Urinary bladder (tissue), 4 donors: ENCODE results near the gene NPFFR1. TPM values are rescaled to one million over a fixed set of nuclear protein-coding genes. Genes with fewer than 3 reads are reported as not detected.

ENCODE experiments used
- DNase-seq: peaks from one replicate; pipeline ENCODE4 v3.0.0-alpha.2; 2015; ENCODE audit errors: extremely low spot score
- H3K27ac ChIP-seq: one replicate; pipeline ENCODE4 v1.5.1; 2013; ENCODE audit warnings: low read depth, mild to moderate bottlenecking, moderate library complexity
- H3K36me3 ChIP-seq: one replicate; pipeline ENCODE4 v1.6.1; 2013; ENCODE audit warnings: mild to moderate bottlenecking, moderate library complexity; ENCODE audit not compliant: insufficient read depth
- H3K4me1 ChIP-seq: one replicate; pipeline ENCODE4 v1.6.1; 2013; ENCODE audit warnings: mild to moderate bottlenecking, moderate library complexity; ENCODE audit not compliant: insufficient read depth
- H3K4me3 ChIP-seq: one replicate; pipeline ENCODE4 v1.5.1; 2013; ENCODE audit warnings: low read depth, low read length
- WGBS: extraction: QIAGEN DNeasy Blood & Tissue Kit; methylation state at CpG from one replicate; pipeline ENCODE4 v1.1.7; 2013; 5-methylcytosine and 5-hydroxymethylcytosine counted together
- polyA plus RNA-seq: library from polyadenylated mRNA; stranded (reverse); fragments of 200-250 nt; gene quantifications from one replicate; pipeline ENCODE4 v1.2.3, GENCODE V29; 2013
- total RNA-seq: library from RNA; depleted of rRNA; stranded (reverse); fragments of >200 nt; gene quantifications from one replicate; pipeline ENCODE4 v1.2.3, GENCODE V29; 2014
- donor health status: healthy with polysubstance abuse.
- donor health status: healthy.

NPFFR1 gene
- total and polyA plus RNA-seq, 2 donors: 0.01 to 0.05 TPM

GRCh38 chr10:70321897-70322890, 38.4 kb upstream of the NPFFR1 start:
- Histone ChIP-seq H3K27ac (no peak overlapping the region), H3K4me3 (no peak overlapping the region), H3K4me1 (no peaks in the 10 kb centered on the region), H3K36me3 (no peaks in the 10 kb centered on the region)
- DNase-seq: no peak
- WGBS: 85% methylated on average over 19 of the region's 19 CpGs

GRCh38 chr10:70321233-70321632, 37.4 kb upstream of the NPFFR1 start:
- DNase-seq: no peak
- Histone ChIP-seq H3K36me3 (no peaks in the 10 kb centered on the region), H3K4me3 (no peak overlapping the region), H3K27ac (no peak overlapping the region), H3K4me1 (no peaks in the 10 kb centered on the region)
- 75% methylated on average over 5 of the region's 5 CpGs for WGBS

GRCh38 chr10:70320751-70321150, 36.9 kb upstream of the NPFFR1 start:
- H3K36me3 ChIP-seq: no peaks in the 10 kb centered on the region
- 56% methylated on average over 5 of the region's 5 CpGs for WGBS
- H3K4me3 ChIP-seq: no peak overlapping the region
- no peaks in the 10 kb centered on the region for H3K4me1 ChIP-seq
- H3K27ac ChIP-seq: no peak overlapping the region
- no peak for DNase-seq

DNA sequence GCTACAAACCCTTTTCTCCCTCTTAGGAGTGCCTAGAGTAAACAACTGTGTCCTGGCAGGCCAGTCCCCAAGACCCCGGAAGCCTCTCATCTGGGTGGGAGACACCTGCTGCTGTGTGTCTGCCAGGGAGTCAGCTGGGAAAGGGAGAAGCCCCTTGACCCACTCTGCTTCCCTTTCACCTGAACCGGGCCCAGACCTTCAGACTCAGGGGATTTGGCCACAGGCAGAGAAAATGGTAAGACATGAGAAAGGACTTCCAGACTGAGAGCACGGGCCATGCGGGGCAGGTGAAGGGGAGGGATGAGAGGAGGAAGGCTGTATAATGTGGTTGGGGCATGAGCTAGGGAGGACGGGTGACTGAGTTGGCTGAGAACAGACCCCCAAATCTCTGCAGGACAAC, 36.0 kb upstream of the NPFFR1 start:
- Histone ChIP-seq H3K27ac (no peak overlapping the region), H3K4me3 (no peak overlapping the region), H3K4me1 (no peaks in the 10 kb centered on the region), H3K36me3 (no peaks in the 10 kb centered on the region)
- DNase-seq: no peak
- 85% methylated on average over 5 of the region's 5 CpGs for WGBS

- no peaks in the 10 kb centered on the region for H3K36me3 ChIP-seq
- 88% methylated on average over 6 of the region's 6 CpGs for WGBS
- H3K4me3 ChIP-seq: no peak overlapping the region
- DNase-seq: no peak
- H3K4me1 ChIP-seq: no peaks in the 10 kb centered on the region
- no peak overlapping the region for H3K27ac ChIP-seq
Measured at GRCh38 chr10:70319183-70319582, 35.4 kb upstream of the NPFFR1 start.

- no peaks in the 10 kb centered on the region for H3K4me1 ChIP-seq
- no peaks in the 10 kb centered on the region for H3K36me3 ChIP-seq
- WGBS: 95% methylated on average over 5 of the region's 5 CpGs
- no peak overlapping the region for H3K27ac ChIP-seq
- no peak overlapping the region for H3K4me3 ChIP-seq
- DNase-seq: no peak
Measured at GRCh38 chr10:70317943-70318318, 34.1 kb upstream of the NPFFR1 start.

GRCh38 chr10:70317272-70317942, 33.6 kb upstream of the NPFFR1 start:
- 91% methylated on average over 5 of the region's 5 CpGs for WGBS
- no peak for DNase-seq
- no peak overlapping the region for H3K4me3 ChIP-seq
- no peak overlapping the region for H3K27ac ChIP-seq
- H3K4me1 ChIP-seq: no peaks in the 10 kb centered on the region
- no peaks in the 10 kb centered on the region for H3K36me3 ChIP-seq

DNA sequence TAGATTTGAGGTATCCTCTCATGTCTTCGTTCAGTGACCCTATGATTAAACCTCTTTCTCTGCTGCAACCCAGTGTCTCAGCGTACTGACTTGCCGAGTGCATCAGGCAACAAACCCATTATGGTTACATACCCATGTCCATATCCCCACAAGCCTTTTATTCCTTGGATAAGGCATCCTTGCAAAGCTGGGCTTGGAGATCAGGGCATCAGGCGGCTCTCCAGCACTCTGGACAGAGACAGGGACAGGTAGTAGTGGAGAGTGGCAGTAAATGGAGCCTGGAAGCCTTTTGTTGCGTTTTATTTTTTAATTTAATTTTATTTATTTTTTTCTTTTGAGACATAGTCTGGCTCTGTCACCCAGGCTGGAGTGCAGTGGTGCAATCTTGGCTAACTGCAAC, 32.0 kb upstream of the NPFFR1 start:
- H3K4me1 ChIP-seq: no peaks in the 10 kb centered on the region
- H3K4me3 ChIP-seq: no peak overlapping the region
- no peak for DNase-seq
- WGBS: 95% methylated on average over 5 of the region's 5 CpGs
- no peak overlapping the region for H3K27ac ChIP-seq
- no peaks in the 10 kb centered on the region for H3K36me3 ChIP-seq

DNA sequence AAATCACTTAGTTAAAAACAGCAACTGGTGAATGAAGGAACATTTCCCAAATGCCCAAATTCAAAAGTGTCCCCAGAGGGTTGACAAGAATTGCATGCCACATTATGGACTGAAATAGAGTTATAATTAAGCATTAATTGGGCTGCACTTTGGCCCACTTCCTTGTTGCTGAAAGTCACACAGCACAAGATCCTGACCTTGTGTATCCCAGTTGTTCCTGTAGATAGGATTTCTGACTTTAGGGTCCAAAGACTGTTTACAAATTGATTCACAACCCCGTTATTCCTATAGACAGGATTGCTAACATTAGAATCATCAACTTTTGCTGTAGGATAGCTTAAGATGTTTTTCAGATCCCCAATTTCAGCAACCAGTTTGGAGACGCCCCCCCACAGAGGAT, 31.5 kb upstream of the NPFFR1 start:
- Histone ChIP-seq H3K4me3 (no peak overlapping the region), H3K4me1 (no peaks in the 10 kb centered on the region), H3K27ac (no peak overlapping the region), H3K36me3 (no peaks in the 10 kb centered on the region)
- no peak for DNase-seq
- 75% methylated on average over 2 of the region's 2 CpGs for WGBS

DNA sequence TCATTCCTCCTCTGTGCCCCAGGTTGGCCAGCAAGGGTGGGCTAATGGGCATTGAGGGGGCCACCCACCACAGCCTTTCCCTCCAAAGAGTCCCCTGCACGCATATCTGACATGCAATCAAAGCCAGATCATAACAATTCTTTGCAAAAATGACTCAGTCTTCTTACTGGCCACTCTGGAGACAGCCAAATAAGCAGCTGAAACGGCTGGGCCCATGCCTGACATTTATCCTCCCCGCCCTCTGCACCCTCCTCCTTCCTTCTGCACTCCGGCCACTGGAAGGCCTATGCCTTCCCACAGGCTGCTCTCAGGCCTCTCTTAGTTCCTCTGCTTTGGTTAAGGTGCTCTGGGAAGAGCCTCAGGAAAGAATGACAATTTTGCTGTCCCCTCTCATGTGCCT, 29.2 kb upstream of the NPFFR1 start:
- DNase-seq: no peak
- no peaks in the 10 kb centered on the region for H3K36me3 ChIP-seq
- WGBS: 47% methylated on average over 4 of the region's 4 CpGs
- H3K4me1 ChIP-seq: no peaks in the 10 kb centered on the region
- H3K4me3 ChIP-seq: no peak overlapping the region
- H3K27ac ChIP-seq: no peak overlapping the region

- 82% methylated on average over 5 of the region's 5 CpGs for WGBS
- Histone ChIP-seq H3K36me3 (no peaks in the 10 kb centered on the region), H3K4me1 (no peaks in the 10 kb centered on the region), H3K4me3 (no peak overlapping the region), H3K27ac (no peak overlapping the region)
- DNase-seq: no peak
Measured at GRCh38 chr10:70312249-70312648, 28.4 kb upstream of the NPFFR1 start.

DNA sequence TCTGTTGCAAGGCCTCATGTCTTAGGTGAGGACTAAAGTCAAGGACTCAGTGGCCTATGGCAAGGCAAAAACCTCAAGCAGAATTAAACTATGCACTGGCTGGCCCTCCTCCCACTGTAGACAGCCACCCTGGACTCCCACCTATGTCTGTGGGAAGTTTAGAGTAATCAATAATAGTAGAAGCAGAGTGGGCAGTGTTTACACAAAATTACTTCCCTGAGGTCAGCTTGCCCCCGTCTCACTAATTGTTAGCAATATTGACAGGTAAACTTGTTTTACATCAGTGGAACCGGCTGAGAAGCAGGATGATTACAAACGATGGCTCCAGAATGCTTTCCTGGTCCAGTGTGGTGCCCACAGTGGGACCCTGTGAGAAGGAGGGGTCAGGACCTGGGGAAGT, 27.9 kb upstream of the NPFFR1 start:
- no peaks in the 10 kb centered on the region for H3K4me1 ChIP-seq
- no peaks in the 10 kb centered on the region for H3K36me3 ChIP-seq
- no peak for DNase-seq
- no peak overlapping the region for H3K27ac ChIP-seq
- no peak overlapping the region for H3K4me3 ChIP-seq
- 85% methylated on average over 3 of the region's 3 CpGs for WGBS

DNA sequence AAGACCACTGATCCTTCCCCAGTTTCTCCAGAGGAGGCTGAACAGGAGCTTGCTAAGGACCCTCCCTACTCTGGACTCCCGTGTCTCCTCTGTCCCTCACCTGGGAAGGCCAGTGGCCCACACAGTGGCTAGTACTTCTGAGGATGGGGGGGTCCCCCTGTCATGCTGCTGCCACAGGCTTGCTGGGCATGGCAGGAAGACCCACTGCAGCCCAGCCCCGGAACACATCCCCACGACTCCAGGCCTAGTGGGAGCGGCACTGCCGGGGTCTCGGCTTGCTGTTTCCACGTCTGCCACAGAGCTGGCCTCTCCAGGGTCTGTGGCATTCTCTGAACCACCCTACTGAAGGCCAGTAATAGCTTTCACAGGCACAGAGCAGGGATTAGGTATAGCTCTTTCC, 25.9 kb upstream of the NPFFR1 start:
- DNase-seq: no peak
- Histone ChIP-seq H3K4me3 (no peak overlapping the region), H3K4me1 (no peaks in the 10 kb centered on the region), H3K36me3 (no peaks in the 10 kb centered on the region), H3K27ac (no peak overlapping the region)
- WGBS: 94% methylated on average over 7 of the region's 7 CpGs
